H1 (cell line): ENCODE data around the gene WFIKKN1. TPM values are rescaled to one million over a fixed set of nuclear protein-coding genes. Genes with fewer than 3 reads are reported as not detected.

Source experiments
- CTCF ChIA-PET: fragments of 300-600 bp; sonication (Branson Sonifier 250); formaldehyde crosslinking; loops from one replicate; lab custom pipeline; 2021; ENCODE audit not compliant: partially characterized antibody; lab: Charles Lee
- POLR2A ChIA-PET: fragments of 300-600 bp; sonication (Branson Sonifier 250); formaldehyde crosslinking; loops from one replicate; lab custom pipeline; 2021; ENCODE audit warnings: inconsistent platforms; ENCODE audit not compliant: partially characterized antibody; lab: Charles Lee
- DNase-seq, 2 experiments: peaks; one replicate each; pipeline versions ENCODE4 v3.0.0 to v3.0.0-alpha.2; 2010 to 2022; ENCODE audit warnings: low spot score in 2 of 2, low read depth in 1 of 2, mixed read lengths in 1 of 2
- FAIRE-seq: peaks from 2 replicates; lab custom pipeline; 2011; peaks lifted over from hg19 to GRCh38; lab: Jason Lieb, UNC
- H2AFZ ChIP-seq: 2 replicates; pipeline ENCODE4 v1.8.1; 2012; ENCODE audit warnings: low read length, inconsistent platforms
- H2AK5ac ChIP-seq: 2 replicates; pipeline ENCODE4 v1.6.1; 2013; ENCODE audit warnings: low read depth, low read length
- H2BK120ac ChIP-seq: replicated peaks from 2 replicates; pipeline ENCODE3; 2013; ENCODE audit warnings: low read depth, low read length, inconsistent platforms
- H2BK12ac ChIP-seq: 2 replicates; pipeline ENCODE4 v1.6.1; 2013; ENCODE audit warnings: low read depth, low read length
- H2BK15ac ChIP-seq: 2 replicates; pipeline ENCODE4 v1.6.1; 2013; ENCODE audit warnings: low read length
- H2BK20ac ChIP-seq: 2 replicates; pipeline ENCODE4 v1.6.1; 2013; ENCODE audit warnings: low read length
- H2BK5ac ChIP-seq: 2 replicates; pipeline ENCODE4 v1.6.1; 2013; ENCODE audit warnings: low read depth, low read length
- H3K14ac ChIP-seq: 2 replicates; pipeline ENCODE4 v1.6.1; 2013; ENCODE audit warnings: inconsistent platforms; ENCODE audit not compliant: insufficient read length
- H3K18ac ChIP-seq: 2 replicates; pipeline ENCODE4 v1.6.1; 2013; ENCODE audit warnings: low read length; ENCODE audit errors: extremely low read depth
- H3K23ac ChIP-seq: 2 replicates; pipeline ENCODE4 v1.6.1; 2013; ENCODE audit warnings: inconsistent platforms; ENCODE audit not compliant: insufficient read length
- H3K23me2 ChIP-seq: 2 replicates; pipeline ENCODE4 v1.6.1; 2013; ENCODE audit warnings: low read depth, low read length
- H3K27ac ChIP-seq: 2 replicates; pipeline ENCODE4 v1.6.1; 2011; ENCODE audit warnings: low read depth, low read length, inconsistent platforms
- H3K27me3 ChIP-seq, 4 experiments: replicated peaks in 1 of 4; 1 replicate in 1 of 4; 2 replicates in 3 of 4; pipeline versions ENCODE4 v1.6.1 to v1.8.1; 2011 to 2013; ENCODE audit warnings: low read length in 3 of 4, mild to moderate bottlenecking in 3 of 4, inconsistent platforms in 2 of 4, mixed read lengths in 2 of 4, moderate library complexity in 1 of 4; ENCODE audit not compliant: control insufficient read depth in 3 of 4, insufficient read depth in 3 of 4; ENCODE audit errors: extremely low read depth in 1 of 4
- H3K36me3 ChIP-seq, 4 experiments: 2 replicates each; pipeline versions ENCODE4 v1.6.1 to v1.8.1; 2011 to 2013; ENCODE audit warnings: mild to moderate bottlenecking in 4 of 4, low read length in 3 of 4, moderate library complexity in 2 of 4, control low read depth in 1 of 4, inconsistent platforms in 1 of 4; ENCODE audit not compliant: insufficient read depth in 4 of 4, control insufficient read depth in 2 of 4
- H3K4ac ChIP-seq: replicated peaks from 2 replicates; pipeline ENCODE3; 2013; ENCODE audit warnings: low read length, low read depth, mixed read lengths, inconsistent platforms; ENCODE audit not compliant: insufficient read length
- H3K4me1 ChIP-seq, 4 experiments: replicated peaks in 1 of 4; 1 replicate in 1 of 4; 2 replicates in 3 of 4; pipeline versions ENCODE4 v1.6.1 to v1.8.1; 2011 to 2013; ENCODE audit warnings: low read length in 3 of 4, inconsistent platforms in 2 of 4, mixed read lengths in 1 of 4; ENCODE audit not compliant: insufficient read depth in 4 of 4, control insufficient read depth in 3 of 4
- H3K4me2 ChIP-seq, 2 experiments: 2 replicates each; pipeline versions ENCODE4 v1.6.1 to v1.8.1; 2011 to 2013; ENCODE audit warnings: low read depth in 2 of 2, low read length in 2 of 2, control low read depth in 1 of 2, inconsistent platforms in 1 of 2, mild to moderate bottlenecking in 1 of 2; ENCODE audit not compliant: insufficient read depth in 1 of 2
- H3K4me3 ChIP-seq, 4 experiments: fragments of 200-600, 300-600 bp in 1 of 4; sonication (generic), shearing (Covaris generic), sonication (Bioruptor Twin) in 1 of 4; 2 replicates each; pipeline versions ENCODE4 v1.5.1 to v1.8.1; 2011 to 2016; ENCODE audit warnings: low read length in 4 of 4, low read depth in 3 of 4, control low read depth in 2 of 4, inconsistent platforms in 2 of 4, mild to moderate bottlenecking in 2 of 4, mixed read lengths in 1 of 4, moderate library complexity in 1 of 4; ENCODE audit not compliant: insufficient read depth in 2 of 4; ENCODE audit errors: extremely low read depth in 1 of 4
- H3K56ac ChIP-seq: replicated peaks from 2 replicates; pipeline ENCODE3; 2013; ENCODE audit warnings: low read depth, mild to moderate bottlenecking, mixed read lengths, low read length, inconsistent platforms; ENCODE audit not compliant: insufficient read length
- H3K79me1 ChIP-seq: 2 replicates; pipeline ENCODE4 v1.6.1; 2013; ENCODE audit warnings: low read depth, low read length, control low read depth
- H3K79me2 ChIP-seq, 2 experiments: 2 replicates each; pipeline versions ENCODE4 v1.6.1 to v1.8.1; 2012 to 2013; ENCODE audit warnings: low read length in 2 of 2, mild to moderate bottlenecking in 2 of 2, inconsistent platforms in 1 of 2; ENCODE audit not compliant: insufficient read depth in 2 of 2, control insufficient read depth in 1 of 2
- H3K9ac ChIP-seq, 4 experiments: replicated peaks in 1 of 4; 1 replicate in 1 of 4; 2 replicates in 3 of 4; pipeline versions ENCODE4 v1.6.1 to v1.8.1; 2011 to 2013; ENCODE audit warnings: low read depth in 3 of 4, low read length in 3 of 4, control low read depth in 2 of 4, mild to moderate bottlenecking in 2 of 4, moderate library complexity in 2 of 4, inconsistent platforms in 1 of 4; ENCODE audit errors: extremely low read depth in 1 of 4
- H3K9me3 ChIP-seq, 2 experiments: 2 replicates each; pipeline versions ENCODE4 v1.6.1 to v1.8.1; 2012 to 2013; ENCODE audit warnings: mild to moderate bottlenecking in 2 of 2, moderate library complexity in 2 of 2, control low read depth in 1 of 2, inconsistent platforms in 1 of 2, low read depth in 1 of 2, low read length in 1 of 2, mixed read lengths in 1 of 2; ENCODE audit not compliant: insufficient read depth in 2 of 2
- H4K20me1 ChIP-seq, 2 experiments: replicated peaks in 1 of 2; 2 replicates each; pipeline versions ENCODE3 to v1.8.1; 2011 to 2013; ENCODE audit warnings: inconsistent platforms in 2 of 2, low read length in 2 of 2, mild to moderate bottlenecking in 1 of 2; ENCODE audit not compliant: insufficient read depth in 2 of 2, control insufficient read depth in 1 of 2
- H4K5ac ChIP-seq: 2 replicates; pipeline ENCODE4 v1.6.1; 2013; ENCODE audit warnings: low read length, low read depth, mixed read lengths, inconsistent platforms; ENCODE audit not compliant: insufficient read length
- H4K8ac ChIP-seq: 2 replicates; pipeline ENCODE4 v1.8.0; 2013; ENCODE audit warnings: mild to moderate bottlenecking, moderate library complexity, low read length, inconsistent platforms; ENCODE audit not compliant: insufficient read depth; ENCODE audit errors: extremely low read depth
- H4K91ac ChIP-seq: replicated peaks from 2 replicates; pipeline ENCODE3; 2013; ENCODE audit warnings: low read length, mixed read lengths, inconsistent platforms; ENCODE audit not compliant: insufficient read length
- BCL11A ChIP-seq, 2 experiments: IDR thresholded peaks; one replicate each; pipeline ENCODE4 v1.6.1; 2011; ENCODE audit warnings: low read depth in 2 of 2, low read length in 2 of 2, mild to moderate bottlenecking in 2 of 2
- KDM4A ChIP-seq: IDR thresholded peaks from one replicate; pipeline ENCODE4 v1.7.1; 2012; ENCODE audit warnings: low read depth, mild to moderate bottlenecking, moderate library complexity, low read length, inconsistent platforms; ENCODE audit not compliant: severe bottlenecking
- WGBS, 2 experiments: shearing (Covaris generic) in 1 of 2; methylation state at CpG; one replicate each; pipeline versions ENCODE4 v1.1.6 to v1.1.7; 2013 to 2015; ENCODE audit warnings: low lambda C conversion rate in 2 of 2, mixed read lengths in 2 of 2, inconsistent platforms in 1 of 2, low coverage in 1 of 2, missing lambda C conversion rate in 1 of 2; ENCODE audit not compliant: insufficient replicate concordance in 2 of 2, insufficient coverage in 1 of 2, insufficient read length in 1 of 2; ENCODE audit errors: extremely low coverage in 1 of 2, missing lambda C conversion rate in 1 of 2; 5-methylcytosine and 5-hydroxymethylcytosine counted together
- polyA plus RNA-seq, 7 experiments: library from polyadenylated mRNA; depleted of rRNA in 3 of 7; stranded (reverse) in 5 of 7; unstranded in 2 of 7; fragments of >200 nt in 5 of 7; fragments of 200-250 nt in 2 of 7; gene quantifications; 1 replicate in 5 of 7; 2 replicates in 1 of 7; 4 replicates in 1 of 7; pipeline versions ENCODE4 v1.2.1 to v1.2.3, GENCODE V29; 2011 to 2013; ENCODE audit warnings: missing spikeins in 2 of 7, mixed read lengths in 2 of 7
- total RNA-seq: library from RNA; stranded (reverse); fragmentation: NEBNext Ultra II Directional; extraction: Animal tissue kit (Norgen Biotek cat#: 25700); gene quantifications from 2 replicates; pipeline ENCODE4 v1.2.1, GENCODE V29; 2021

WFIKKN1 gene
- total and polyA plus RNA-seq, 2 of the 8 experiments (the other 6 are each of a cell fraction or from before 2014, with no cell fraction given), result 11.4 to 15.8 TPM

DNA sequence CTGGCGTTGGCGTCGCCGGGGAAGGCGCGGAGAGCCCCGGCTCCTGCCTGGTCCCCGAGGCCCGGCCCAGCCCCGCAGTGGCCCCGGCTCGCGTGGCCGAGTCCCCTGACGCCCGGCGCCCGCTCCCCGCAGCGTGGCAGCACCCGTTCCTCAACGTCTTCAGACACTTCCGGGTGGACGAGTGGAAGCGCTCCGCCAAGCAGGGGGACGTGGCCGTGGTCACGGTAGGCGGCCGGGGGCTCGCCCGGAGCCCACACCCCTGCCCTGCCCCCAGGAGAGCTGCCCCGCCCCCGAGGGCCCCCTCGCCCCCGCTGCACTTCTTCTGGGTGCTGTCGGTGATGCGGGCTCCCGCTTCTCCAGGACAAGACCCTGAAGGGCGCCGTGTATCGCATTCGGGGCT, 18.8 kb downstream of the WFIKKN1 start:
- H3K27ac ChIP-seq, result no peak overlapping the region
- TF ChIP-seq KDM4A, result peak; percentile 13
- no peak for TF ChIP-seq BCL11A (IDR thresholded peaks at IDR 0.05; ENCODE audit: low read depth in 2 of 2, low read length in 2 of 2)
- POLR2A ChIA-PET, result interaction anchor here (0.8 to 2.9 kb wide), 15 partner anchors 8 to 265 kb away, joined by 3 to 14 read pairs (median 4); partner anchors contain the start of genes METTL26, RHBDL1, RHOT2 and STUB1

More for the DNA sequence above, 18.8 kb downstream of the WFIKKN1 start:
- Histone ChIP-seq H3K23ac (no peak overlapping the region), H4K91ac (no peak overlapping the region), H3K56ac (no peak overlapping the region), H3K9ac (peak overlapping the region in 1 of 4 experiments; percentile 34; a peak in 3 of 7 replicates), H2BK12ac (no peak overlapping the region), H3K18ac (no peak overlapping the region), H2BK20ac (no peak overlapping the region), H2AK5ac (no peak overlapping the region), H3K14ac (no peak overlapping the region), H2BK120ac (no peak overlapping the region), H3K4me2 (peak overlapping the region; percentile 67 to 86), H2BK15ac (no peak overlapping the region), H4K5ac (no peak overlapping the region), H3K9me3 (no peaks in the 10 kb centered on the region), H3K4me1 (peaks cover 0 to 4% (median under 1%) of the 10 kb centered on the region in 4 experiments; a peak in 4 of 7 replicates), H3K79me1 (no peaks in the 10 kb centered on the region; the same call in 1 of the 2 replicates), H3K4me3 (peak overlapping the region; percentile 59 to 76 (median 68)), H2AFZ (no peak overlapping the region), H3K36me3 (peaks cover 0 to 9% (median 1%) of the 10 kb centered on the region in 4 experiments; a peak in 1 of 8 replicates), H3K79me2 (no peaks in the 10 kb centered on the region), H2BK5ac (no peak overlapping the region), H3K27me3 (no peaks in the 10 kb centered on the region), H4K20me1 (peaks cover 0 to 9% of the 10 kb centered on the region in 2 experiments), H3K4ac (no peak overlapping the region), H3K23me2 (peaks cover 7% of the 10 kb centered on the region), H4K8ac (no peak overlapping the region)
- 13% methylated on average over 30 of the region's 44 CpGs; no CpG with 5 or more reads in 1 of the 2 experiments for WGBS, 2 experiments
- FAIRE-seq (no peak), DNase-seq (no peak)
- CTCF ChIA-PET, result interaction anchor here (0.6 to 7.9 kb wide), 6 partner anchors 11 to 110 kb away, joined by 3 to 104 read pairs (median 13); partner anchors contain the start of gene RHOT2
